Neutrophil (primary cell): ENCODE results near the gene SLC8B1.

Experiments used
- H3K27ac ChIP-seq: fragments of 200-600 bp; sonication (generic); 2 replicates; pipeline ENCODE4 v1.5.1; 2016; ENCODE audit warnings: mild to moderate bottlenecking, moderate library complexity
- H3K27me3 ChIP-seq: fragments of 200-600 bp; sonication (generic); 2 replicates; pipeline ENCODE4 v1.6.0; 2016; ENCODE audit warnings: mild to moderate bottlenecking
- H3K36me3 ChIP-seq: fragments of 200-600 bp; sonication (generic); 2 replicates; pipeline ENCODE4 v1.5.1; 2017
- H3K4me1 ChIP-seq, 2 experiments: fragments of 200-600 bp in 1 of 2; sonication (generic) in 1 of 2; 1 replicate in 1 of 2; 2 replicates in 1 of 2; pipeline versions ENCODE4 v1.5.1 to v1.6.1; 2013 to 2016; ENCODE audit warnings: low read depth in 1 of 2, low read length in 1 of 2, mild to moderate bottlenecking in 1 of 2, moderate library complexity in 1 of 2; ENCODE audit not compliant: control insufficient read depth in 1 of 2, insufficient read depth in 1 of 2
- H3K4me3 ChIP-seq, 2 experiments: fragments of 200-600 bp in 1 of 2; sonication (generic) in 1 of 2; 1 replicate in 1 of 2; 2 replicates in 1 of 2; pipeline ENCODE4 v1.5.1; 2013 to 2016; ENCODE audit warnings: low read depth in 1 of 2, low read length in 1 of 2, mild to moderate bottlenecking in 1 of 2, moderate library complexity in 1 of 2
- H3K9me3 ChIP-seq: fragments of 200-600 bp; sonication (generic); 2 replicates; pipeline ENCODE4 v1.5.1; 2016
- TF ChIP-seq, protein P1 (sequence below): fragments of 200-600 bp; sonication (generic); IDR thresholded peaks from 2 replicates; pipeline ENCODE4 v1.5.1; 2016; ENCODE audit warnings: antibody characterized with exemption

SLC8B1 gene

DNA sequence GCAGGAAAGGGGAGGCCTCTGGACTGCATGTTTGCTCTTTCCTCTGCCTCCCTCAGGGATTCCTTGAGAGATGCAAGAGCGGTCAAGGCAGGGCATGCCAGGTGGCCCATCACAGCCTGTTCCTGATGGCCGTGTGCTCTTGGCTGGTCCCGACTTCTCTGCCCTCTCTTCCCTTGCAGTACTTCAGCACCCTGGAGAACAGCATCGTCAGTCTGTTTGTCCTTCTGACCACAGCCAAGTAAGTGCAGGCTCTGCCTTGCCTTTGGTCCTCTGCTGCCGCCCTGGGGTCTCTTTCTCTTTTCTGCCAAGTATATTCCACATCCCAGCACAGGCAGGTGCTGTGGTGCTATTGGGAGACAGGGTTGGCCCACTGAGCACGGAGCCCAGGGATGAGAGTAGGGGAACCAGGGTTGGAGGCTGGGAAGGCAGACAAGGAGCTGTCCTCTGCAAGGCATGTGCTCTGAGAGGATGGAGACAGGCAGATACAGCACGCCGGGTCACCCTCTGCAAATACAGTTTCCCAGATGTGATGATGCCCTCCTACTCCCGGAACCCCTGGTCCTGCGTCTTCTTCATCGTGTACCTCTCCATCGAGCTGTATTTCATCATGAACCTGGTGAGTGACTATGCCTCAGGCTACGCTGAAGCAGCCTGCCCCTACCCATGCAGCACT lies 61.7 kb downstream of the SLC8B1 start:
- Histone ChIP-seq H3K4me1 (no peaks in the 10 kb centered on the region), H3K4me3 (no peak overlapping the region), H3K27me3 (no peaks in the 10 kb centered on the region), H3K9me3 (no peaks in the 10 kb centered on the region), H3K36me3 (peaks cover 12% of the 10 kb centered on the region), H3K27ac (no peak overlapping the region)
- TF ChIP-seq, protein P1, sequence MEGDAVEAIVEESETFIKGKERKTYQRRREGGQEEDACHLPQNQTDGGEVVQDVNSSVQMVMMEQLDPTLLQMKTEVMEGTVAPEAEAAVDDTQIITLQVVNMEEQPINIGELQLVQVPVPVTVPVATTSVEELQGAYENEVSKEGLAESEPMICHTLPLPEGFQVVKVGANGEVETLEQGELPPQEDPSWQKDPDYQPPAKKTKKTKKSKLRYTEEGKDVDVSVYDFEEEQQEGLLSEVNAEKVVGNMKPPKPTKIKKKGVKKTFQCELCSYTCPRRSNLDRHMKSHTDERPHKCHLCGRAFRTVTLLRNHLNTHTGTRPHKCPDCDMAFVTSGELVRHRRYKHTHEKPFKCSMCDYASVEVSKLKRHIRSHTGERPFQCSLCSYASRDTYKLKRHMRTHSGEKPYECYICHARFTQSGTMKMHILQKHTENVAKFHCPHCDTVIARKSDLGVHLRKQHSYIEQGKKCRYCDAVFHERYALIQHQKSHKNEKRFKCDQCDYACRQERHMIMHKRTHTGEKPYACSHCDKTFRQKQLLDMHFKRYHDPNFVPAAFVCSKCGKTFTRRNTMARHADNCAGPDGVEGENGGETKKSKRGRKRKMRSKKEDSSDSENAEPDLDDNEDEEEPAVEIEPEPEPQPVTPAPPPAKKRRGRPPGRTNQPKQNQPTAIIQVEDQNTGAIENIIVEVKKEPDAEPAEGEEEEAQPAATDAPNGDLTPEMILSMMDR: no peak

DNA sequence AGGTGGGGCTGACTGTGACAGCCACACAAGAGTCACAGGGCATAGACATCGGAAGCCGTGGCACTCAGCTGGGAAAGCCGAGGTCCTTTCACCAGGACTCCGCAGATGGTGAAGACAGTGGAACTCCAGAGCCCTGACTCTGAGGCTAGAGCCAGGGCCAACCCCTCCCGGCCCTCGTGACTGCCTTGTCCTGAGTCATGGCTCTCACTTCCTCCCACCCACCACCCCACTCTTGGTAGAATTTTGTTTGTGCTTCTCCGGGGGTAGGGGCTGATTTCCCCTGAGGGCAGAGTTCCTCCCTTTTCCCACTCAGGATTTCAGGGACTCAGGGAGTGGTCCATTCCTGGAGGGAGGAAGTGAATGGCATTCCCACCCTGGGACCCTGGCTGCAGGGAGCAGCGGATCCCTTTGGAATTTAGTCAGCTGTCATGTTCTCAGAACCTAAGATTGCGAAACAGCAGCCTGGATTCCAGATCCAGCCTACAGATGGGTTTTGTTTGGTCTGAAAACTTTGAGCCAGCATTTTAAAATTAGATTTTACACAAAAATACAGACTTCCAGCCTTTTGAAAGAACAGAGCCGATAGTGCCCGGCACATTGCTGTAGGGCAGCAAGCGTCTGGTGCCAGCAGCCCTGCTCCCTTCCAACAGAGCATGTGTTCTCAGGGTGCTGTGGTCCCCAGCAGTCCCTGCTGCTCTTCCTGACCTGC lies 62.9 kb downstream of the SLC8B1 start:
- Histone ChIP-seq H3K27ac (no peak overlapping the region), H3K4me3 (no peak overlapping the region), H3K9me3 (no peaks in the 10 kb centered on the region), H3K4me1 (no peaks in the 10 kb centered on the region), H3K36me3 (peaks cover 12% of the 10 kb centered on the region), H3K27me3 (no peaks in the 10 kb centered on the region)
- TF ChIP-seq, protein P1: no peak

DNA sequence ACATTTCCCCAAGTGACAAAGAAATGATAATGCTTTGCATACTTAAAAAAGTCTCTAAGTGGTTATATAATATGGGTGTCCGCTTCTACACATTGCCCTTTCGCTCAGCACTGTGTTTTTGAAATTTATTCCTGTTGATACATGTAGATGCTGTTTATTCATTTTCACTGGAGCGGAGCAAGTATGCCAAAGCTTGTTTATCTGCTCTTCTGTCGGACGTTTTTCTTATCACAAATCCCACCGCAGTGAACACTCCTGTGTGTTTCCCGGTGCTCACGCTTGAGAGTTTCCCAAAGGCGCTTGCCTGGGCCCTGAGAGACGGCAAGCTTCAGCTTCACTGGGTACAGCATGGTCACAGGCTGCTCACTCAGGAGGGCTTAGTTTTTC lies 63.5 kb downstream of the SLC8B1 start:
- Histone ChIP-seq H3K27me3 (no peaks in the 10 kb centered on the region), H3K4me1 (no peaks in the 10 kb centered on the region), H3K9me3 (no peaks in the 10 kb centered on the region), H3K36me3 (peaks cover 12% of the 10 kb centered on the region), H3K27ac (no peak overlapping the region), H3K4me3 (no peak overlapping the region)
- TF ChIP-seq, protein P1: no peak

GRCh38 chr12:113270709-113271009 lies 64.2 kb downstream of the SLC8B1 start:
- Histone ChIP-seq H3K9me3 (no peaks in the 10 kb centered on the region), H3K36me3 (peaks cover 12% of the 10 kb centered on the region)
- TF ChIP-seq, protein P1: no peak

DNA sequence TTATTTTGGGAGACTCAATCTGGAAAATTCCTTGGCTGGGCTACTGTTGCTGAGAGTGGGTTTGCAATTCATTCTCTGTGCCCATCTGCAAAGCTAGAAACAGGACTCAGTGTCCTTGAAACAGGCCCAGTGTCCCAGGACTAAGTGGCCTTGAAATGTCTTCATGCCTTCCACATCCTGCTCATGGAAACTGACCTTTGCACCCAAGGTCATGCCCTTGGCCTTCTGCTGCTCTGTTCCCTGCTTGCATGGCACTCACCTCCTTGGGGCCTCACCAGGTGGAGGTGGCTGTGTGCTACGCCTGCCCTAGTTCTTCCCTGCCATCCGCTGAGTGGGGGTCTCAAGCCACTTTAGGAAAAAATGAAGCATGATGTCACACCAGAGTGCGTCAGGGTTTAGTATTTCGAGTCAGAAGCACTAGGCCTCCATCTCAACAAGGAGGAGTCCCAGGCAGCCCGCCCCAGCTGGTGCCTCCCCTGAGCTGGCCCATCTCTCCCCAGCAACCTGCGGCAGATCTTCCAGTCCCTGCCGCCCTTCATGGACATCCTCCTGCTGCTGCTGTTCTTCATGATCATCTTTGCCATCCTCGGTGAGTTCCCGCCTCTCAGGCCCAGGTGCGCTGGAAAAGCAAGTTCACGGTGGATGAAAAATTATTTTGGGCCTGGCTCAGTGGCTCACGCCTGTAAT lies 65.5 kb downstream of the SLC8B1 start:
- TF ChIP-seq, protein P1: no peak
- Histone ChIP-seq H3K27ac (no peak overlapping the region), H3K36me3 (peaks cover 12% of the 10 kb centered on the region), H3K27me3 (no peaks in the 10 kb centered on the region), H3K4me1 (no peaks in the 10 kb centered on the region), H3K9me3 (no peaks in the 10 kb centered on the region), H3K4me3 (no peak overlapping the region)

More at GRCh38 chr12:113270709-113271009, 64.2 kb downstream of the SLC8B1 start:
- no peaks in the 10 kb centered on the region for H3K4me1 ChIP-seq
- no peak overlapping the region for H3K4me3 ChIP-seq
- H3K27me3 ChIP-seq: no peaks in the 10 kb centered on the region
- no peak overlapping the region for H3K27ac ChIP-seq
